ENCODE results near the gene MNDA. TPM values are rescaled to one million over a fixed set of nuclear protein-coding genes. Genes with fewer than 3 reads are reported as not detected.

Gene MNDA
- total RNA-seq: 4.9 TPM
- long read RNA-seq, partial matches to known transcripts: 0 of 3 reads
- long read RNA-seq, other reads (novel, unspliced or antisense): 0 of 3 reads

- intact Hi-C loops (cut with DNase I): no loop called here
- peak; percentile 52 for ATAC-seq
- no peak for DNase-seq (ENCODE audit: missing footprints)
Observed at GRCh38 chr1:158830904-158831507, at the start of gene MNDA. MNDA (plus strand) TSS chr1:158831351; CDS start chr1:158842154, 10,803 bp downstream.

- intact Hi-C loops (cut with DNase I): no loop called here
- DNase-seq (ENCODE audit: missing footprints): no peak
- ATAC-seq: no peak
Observed at GRCh38 chr1:158793604-158794003, 37.5 kb upstream of the MNDA start.

- DNase-seq (ENCODE audit: missing footprints) (no peak), ATAC-seq (no peak)
- intact Hi-C loops (cut with DNase I): no loop called here
Observed at GRCh38 chr1:158794247-158794646, 36.9 kb upstream of the MNDA start.

GRCh38 chr1:158798531-158798930, 32.6 kb upstream of the MNDA start:
- DNase-seq (ENCODE audit: missing footprints) (no peak), ATAC-seq (no peak)
- intact Hi-C loops (cut with DNase I): no loop called here

- DNase-seq (ENCODE audit: missing footprints) (no peak), ATAC-seq (no peak)
- intact Hi-C loops (cut with DNase I): no loop called here
Observed at GRCh38 chr1:158799689-158800088, 31.5 kb upstream of the MNDA start.

GRCh38 chr1:158800526-158800925, 30.6 kb upstream of the MNDA start:
- DNase-seq (ENCODE audit: missing footprints) (no peak), ATAC-seq (no peak)
- intact Hi-C loops (cut with DNase I): no loop called here

DNA sequence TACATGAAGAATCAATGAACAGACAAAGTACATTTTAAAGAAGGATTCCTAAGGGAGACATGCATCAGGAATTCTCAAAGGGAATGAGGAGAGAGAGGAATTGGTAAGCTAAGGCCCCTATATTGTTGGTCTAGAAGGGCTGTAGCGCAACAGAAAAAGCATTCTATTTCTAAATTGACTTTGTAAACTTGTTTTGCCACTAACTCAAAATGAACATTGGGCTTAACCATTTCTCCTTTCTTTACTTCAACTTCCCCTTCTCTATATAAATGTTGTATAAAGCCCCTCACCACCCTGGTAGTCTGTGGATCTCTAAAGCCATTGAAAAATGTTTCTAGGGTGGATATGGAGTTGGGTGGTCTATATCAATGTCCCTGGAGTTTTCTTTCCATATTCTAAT, 29.8 kb upstream of the MNDA start:
- DNase-seq (ENCODE audit: missing footprints): no peak
- ATAC-seq: no peak
- intact Hi-C loops (cut with DNase I): no loop called here

GRCh38 chr1:158803678-158804077, 27.5 kb upstream of the MNDA start:
- DNase-seq (ENCODE audit: missing footprints) (no peak), ATAC-seq (no peak)
- intact Hi-C loops (cut with DNase I): no loop called here

DNA sequence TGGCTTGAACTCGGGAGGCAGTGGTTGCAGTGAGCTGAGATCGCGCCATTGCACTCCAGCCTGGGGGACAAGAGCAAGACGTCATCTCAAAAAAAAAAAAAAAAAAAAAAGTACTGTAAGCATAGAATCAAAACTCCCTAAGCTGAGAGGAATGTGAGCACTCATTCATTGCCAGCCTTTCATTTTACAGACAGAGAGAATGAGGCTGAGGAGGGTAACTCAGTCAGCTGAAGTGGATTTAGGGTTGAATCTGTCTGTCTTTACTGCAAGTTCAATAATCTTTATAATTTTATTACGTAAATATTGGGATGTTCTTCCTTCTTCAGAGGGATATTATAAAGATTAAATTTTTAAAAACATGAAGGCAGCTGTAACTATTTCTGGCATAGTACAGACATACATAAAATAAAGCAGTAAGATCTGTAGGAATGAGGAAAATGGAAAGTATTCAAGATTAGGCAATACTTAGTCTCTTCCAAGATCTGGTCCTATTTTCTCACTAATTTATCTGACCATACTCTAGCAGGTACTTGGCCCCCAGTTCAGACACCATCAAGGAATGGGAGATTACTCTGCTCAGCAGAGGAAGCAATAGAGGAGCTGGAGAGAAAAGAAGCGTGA, 24.1 kb upstream of the MNDA start:
- no peak for ATAC-seq
- DNase-seq (ENCODE audit: missing footprints): no peak
- intact Hi-C loops (cut with DNase I): no loop called here

GRCh38 chr1:158809256-158809655, 21.9 kb upstream of the MNDA start:
- no peak for DNase-seq (ENCODE audit: missing footprints)
- ATAC-seq: no peak
- intact Hi-C loops (cut with DNase I): no loop called here

GRCh38 chr1:158809862-158810261, 21.3 kb upstream of the MNDA start:
- no peak for DNase-seq (ENCODE audit: missing footprints)
- intact Hi-C loops (cut with DNase I): no loop called here
- ATAC-seq: peak; percentile 54

GRCh38 chr1:158810311-158810710, 20.8 kb upstream of the MNDA start:
- intact Hi-C loops (cut with DNase I): no loop called here
- DNase-seq (ENCODE audit: missing footprints) (no peak), ATAC-seq (no peak)

DNA sequence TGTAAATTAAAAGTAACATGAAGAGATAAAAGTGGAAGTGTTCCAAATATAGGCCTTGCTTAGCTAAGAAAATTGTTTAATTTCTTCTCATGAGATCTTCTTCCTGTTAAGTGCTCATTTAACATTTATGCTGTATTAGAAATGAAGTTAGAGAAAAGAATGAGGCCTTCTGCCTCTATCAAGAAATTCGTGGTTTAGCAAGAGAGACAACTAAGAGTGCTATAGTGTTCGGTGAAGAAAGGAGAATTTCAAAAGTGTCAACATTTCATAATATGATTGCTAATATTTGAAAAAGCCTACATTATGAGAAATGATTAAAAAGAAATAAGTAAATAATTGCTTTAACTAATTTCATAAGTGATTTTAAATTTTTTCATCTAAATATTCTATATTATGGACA, 18.8 kb upstream of the MNDA start:
- ATAC-seq: no peak
- intact Hi-C loops (cut with DNase I): no loop called here
- DNase-seq (ENCODE audit: missing footprints): no peak

DNA sequence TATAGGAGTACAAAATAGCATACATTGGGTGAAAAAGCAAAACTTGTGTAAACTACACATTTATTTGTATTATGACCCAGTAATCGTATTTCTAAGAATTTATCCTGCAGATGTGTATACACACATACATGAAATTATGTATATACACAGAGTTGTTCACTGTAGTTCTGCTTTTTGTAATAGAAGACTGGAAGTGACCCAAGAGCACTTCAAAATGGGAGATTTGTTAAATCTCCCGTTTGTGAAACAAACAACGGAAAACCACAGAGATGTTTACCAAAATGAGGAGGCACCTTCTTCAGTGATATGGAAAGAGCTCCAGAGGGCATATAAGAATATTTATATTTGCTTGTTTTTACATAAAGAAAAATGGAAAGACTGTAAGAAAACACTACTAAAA, 18.0 kb upstream of the MNDA start:
- ATAC-seq: no peak
- no peak for DNase-seq (ENCODE audit: missing footprints)
- intact Hi-C loops (cut with DNase I): no loop called here

DNA sequence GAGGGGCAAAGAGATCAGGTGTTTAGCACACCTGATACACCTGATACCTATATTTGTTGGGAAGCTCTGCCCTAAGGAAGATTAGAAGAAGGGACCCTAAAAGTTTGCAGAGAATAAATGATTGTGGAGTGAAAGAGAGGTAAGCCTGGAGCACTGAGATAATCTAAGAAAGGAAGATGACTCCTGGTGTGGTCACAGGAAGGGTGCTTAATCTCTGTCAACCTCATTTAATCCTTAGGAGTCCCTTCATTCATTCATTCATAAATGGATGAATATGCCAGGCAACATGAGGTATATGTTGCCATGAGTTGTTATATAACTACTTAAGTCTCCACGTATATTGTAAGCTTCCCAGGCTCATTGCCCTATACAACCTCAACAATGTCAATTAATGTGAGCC, 16.2 kb upstream of the MNDA start:
- DNase-seq (ENCODE audit: missing footprints): no peak
- no peak for ATAC-seq
- intact Hi-C loops (cut with DNase I): no loop called here

DNA sequence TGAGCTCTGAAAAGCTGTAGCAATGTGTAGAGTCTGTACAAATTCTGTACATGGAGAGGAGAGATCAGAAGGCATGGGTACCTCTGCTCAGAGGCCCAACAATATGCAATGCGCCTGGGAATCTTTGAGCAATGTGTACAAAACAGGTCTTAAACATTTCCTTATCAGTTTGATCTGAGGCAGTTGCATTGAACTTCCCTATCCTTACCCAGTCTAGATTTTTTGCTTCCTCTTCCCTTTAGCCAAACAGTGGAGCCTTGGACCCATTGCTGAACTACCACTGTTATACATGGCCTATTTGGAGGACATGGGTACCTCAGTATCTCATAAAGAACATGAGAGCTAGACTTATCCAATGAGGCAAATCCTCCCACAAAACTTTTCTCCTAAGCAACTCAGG, 12.6 kb upstream of the MNDA start:
- intact Hi-C loops (cut with DNase I): no loop called here
- no peak for DNase-seq (ENCODE audit: missing footprints)
- ATAC-seq: no peak

DNA sequence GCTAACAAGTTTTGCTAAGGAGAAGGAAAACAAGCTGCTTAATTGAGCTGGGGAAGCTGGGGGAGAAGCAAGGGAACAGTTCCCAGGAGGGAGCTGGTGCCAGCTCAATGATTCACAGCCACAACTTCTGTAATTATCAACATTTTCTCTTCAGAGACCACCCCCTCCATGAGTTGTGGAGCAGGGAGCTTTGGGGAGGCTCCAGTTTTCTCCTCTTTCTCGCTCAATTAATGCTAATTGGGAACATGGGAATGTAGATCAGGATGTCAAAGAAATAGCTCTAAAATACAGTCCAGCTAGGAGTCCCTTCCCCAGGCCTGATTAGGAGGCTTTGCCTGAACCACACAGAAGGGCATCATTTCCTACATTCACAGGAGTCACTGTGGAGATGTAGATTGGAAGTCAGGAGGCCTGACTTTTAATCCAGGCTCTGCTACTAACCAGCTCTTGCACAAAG, 12.1 kb upstream of the MNDA start:
- ATAC-seq (no peak), DNase-seq (ENCODE audit: missing footprints) (no peak)
- intact Hi-C loops (cut with DNase I): no loop called here

- no peak for ATAC-seq
- intact Hi-C loops (cut with DNase I): no loop called here
- no peak for DNase-seq (ENCODE audit: missing footprints)
Observed at GRCh38 chr1:158819461-158820443, 11.4 kb upstream of the MNDA start.

DNA sequence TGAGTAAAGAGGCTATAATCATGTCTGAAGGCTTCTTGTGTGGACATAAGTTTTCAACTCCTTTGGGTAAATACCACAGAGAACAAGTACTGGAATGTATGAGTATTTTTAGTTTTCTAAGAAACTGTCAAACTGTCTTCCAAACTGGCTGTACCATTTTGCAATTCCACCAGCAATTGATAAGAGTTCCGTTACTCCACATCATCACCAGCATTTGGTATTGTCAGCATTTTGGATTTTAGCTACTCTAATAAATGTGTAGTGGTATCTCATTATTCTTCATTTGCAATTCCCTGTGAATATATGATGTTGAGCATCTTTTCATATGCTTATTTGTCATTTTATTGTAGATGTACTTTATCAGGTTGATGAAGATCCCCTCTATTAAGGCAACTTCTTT, 9.4 kb upstream of the MNDA start:
- intact Hi-C loops (cut with DNase I): no loop called here
- no peak for DNase-seq (ENCODE audit: missing footprints)
- ATAC-seq: no peak

Measured in Right ventricle myocardium inferior (tissue), 1 donor.